Skeletal muscle cell (primary cell): ENCODE results near the gene PRKCA.
"Not testable (repeated sequence)": the region's sequence is repeated elsewhere in the genome, so short reads cannot be mapped to it uniquely, and the experiment has no call there.

Experiments used
- DNase-seq: peaks from one replicate; pipeline ENCODE4 v3.0.0-alpha.2; 2010; ENCODE audit warnings: low read depth
- H3K4me3 ChIP-seq: 2 replicates; pipeline ENCODE4 v1.5.1; 2011; ENCODE audit warnings: low read depth, mild to moderate bottlenecking, control low read depth, low read length, moderate library complexity

Gene PRKCA

DNA sequence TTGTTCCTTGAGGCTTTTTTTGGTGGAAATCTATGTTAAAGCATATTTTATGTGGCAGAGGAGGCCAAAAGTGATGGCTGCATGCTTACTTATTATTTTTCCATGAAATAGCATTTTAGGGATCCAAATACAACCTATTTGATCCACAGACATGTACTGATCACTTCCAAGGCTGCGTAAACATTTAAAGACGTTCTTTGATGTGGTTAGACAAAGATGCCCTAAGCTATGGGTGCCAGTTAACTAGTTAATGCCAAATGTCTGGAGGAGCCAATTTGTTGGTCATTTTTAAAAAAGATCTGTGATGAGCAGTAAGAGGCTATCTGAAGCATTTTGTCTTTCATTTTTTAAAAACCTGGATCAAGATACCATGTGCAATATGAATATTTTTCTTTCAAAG, 17.3 kb upstream of the PRKCA start:
- DNase-seq = no peak
- H3K4me3 ChIP-seq = no peak overlapping the region

GRCh38 chr17:66287911-66288310, 14.5 kb upstream of the PRKCA start:
- DNase-seq = no peak
- no peak overlapping the region for H3K4me3 ChIP-seq

- H3K4me3 ChIP-seq = no peak overlapping the region
- no peak for DNase-seq
Observed at GRCh38 chr17:66290101-66290722, 12.2 kb upstream of the PRKCA start.

GRCh38 chr17:66292353-66292752, 10.1 kb upstream of the PRKCA start:
- no peak for DNase-seq
- H3K4me3 ChIP-seq = no peak overlapping the region

GRCh38 chr17:66296289-66296725, 6.1 kb upstream of the PRKCA start:
- H3K4me3 ChIP-seq = no peak overlapping the region
- no peak for DNase-seq

DNA sequence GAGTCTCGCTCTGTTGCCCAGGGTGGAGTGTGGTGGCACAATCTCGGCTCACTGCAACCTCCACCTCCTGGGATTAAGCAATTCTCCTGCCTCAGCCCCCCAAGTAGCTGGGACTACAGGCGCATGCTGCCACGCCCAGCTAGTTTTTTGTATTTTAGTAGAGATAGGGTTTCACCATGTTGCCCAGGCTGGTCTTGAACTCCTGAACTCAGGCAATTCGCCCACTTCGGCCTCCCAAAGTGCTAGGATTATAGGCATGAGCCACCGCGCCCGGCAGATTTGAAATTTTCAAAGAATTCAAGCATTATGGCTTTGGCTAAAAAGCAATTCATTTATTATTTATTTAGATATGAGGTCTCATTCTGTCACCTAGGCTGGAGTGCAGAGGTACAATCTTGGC, 5.0 kb upstream of the PRKCA start:
- DNase-seq, H3K4me3 ChIP-seq: not testable (repeated sequence)

GRCh38 chr17:66299711-66300110, 2.7 kb upstream of the PRKCA start:
- DNase-seq = no peak
- H3K4me3 ChIP-seq = no peak overlapping the region

DNA sequence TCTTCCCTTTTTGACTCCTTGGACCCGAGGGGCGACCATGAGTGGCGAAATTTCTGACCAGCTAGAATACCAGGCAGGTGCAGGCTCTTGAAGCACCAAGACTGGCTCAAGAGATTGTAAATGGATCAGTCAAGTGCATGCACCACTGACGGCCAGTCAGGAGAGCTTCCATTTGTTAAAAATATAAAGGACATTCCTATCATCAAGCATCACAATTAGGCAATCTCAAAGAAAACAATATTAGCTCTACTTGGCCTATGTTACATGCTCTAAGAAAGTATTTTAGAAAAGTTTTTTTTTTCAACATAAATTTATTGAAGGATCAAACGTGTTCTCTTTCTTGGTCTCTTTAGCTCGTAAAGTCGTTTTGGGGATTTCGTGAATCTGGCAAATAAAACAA, 1.5 kb upstream of the PRKCA start:
- DNase-seq = no peak
- no peak overlapping the region for H3K4me3 ChIP-seq

DNA sequence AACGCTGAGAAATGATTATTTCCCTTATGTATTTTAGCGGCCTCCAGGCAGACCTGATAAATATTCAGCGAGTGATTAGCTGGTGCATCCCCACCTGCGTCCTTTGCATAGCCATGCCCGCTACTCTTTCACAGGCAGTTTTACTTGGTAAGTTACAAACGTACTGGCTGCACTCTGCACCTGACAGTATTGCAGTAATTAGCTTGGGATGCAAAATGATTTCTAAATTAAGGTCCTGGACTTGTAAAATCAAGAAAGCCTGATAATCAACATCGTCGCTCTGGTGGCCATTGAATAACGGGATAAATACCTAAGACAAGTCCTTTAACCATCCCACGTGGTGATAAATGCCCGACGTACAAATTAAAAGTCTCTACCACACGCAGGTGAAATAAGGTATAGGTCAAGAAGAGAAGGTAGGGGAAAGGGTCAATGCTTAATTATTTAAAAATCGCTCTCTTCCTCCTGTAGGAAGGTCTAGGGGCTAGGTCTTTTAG, 998 bp upstream of the PRKCA start:
- no peak for DNase-seq
- peak overlapping the region; percentile 82 for H3K4me3 ChIP-seq

DNA sequence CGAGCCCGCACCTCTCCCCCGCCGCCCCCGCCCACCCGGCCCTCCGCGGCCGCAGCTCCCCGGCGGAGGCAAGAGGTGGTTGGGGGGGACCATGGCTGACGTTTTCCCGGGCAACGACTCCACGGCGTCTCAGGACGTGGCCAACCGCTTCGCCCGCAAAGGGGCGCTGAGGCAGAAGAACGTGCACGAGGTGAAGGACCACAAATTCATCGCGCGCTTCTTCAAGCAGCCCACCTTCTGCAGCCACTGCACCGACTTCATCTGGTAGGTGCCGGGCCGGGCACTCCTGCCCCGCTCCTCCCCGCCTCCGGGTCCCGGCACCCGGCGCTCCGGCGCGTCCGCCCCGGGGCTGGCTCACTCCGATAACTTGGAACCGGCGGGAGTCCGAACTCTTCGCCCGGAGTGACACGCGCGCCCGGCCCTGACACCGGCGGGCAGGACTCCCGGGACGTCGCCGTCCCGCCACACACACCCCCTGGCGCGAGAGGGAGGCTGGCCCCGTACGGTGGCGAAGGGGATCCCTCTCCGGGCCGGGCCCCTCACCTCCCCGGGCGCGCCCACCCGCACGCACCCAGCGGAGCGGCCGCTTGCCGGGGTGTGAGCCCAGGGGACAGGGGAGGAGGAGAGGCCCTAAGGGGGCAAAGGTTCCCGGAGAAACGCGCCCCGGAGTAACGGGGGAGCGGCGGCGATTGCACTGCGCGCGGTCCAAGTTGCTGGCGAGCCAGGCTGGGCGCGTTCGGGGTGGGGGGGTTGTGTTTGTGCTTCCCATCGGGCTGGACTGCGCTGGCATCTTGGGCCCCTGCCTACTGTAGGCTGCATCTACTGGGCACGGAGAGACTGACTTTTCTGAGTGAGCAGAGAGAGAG, 581 bp downstream of the PRKCA start:
- no peak for DNase-seq
- H3K4me3 ChIP-seq = peak overlapping the region; percentile 86

- H3K4me3 ChIP-seq = peak overlapping the region; percentile 86
- DNase-seq = no peak
Observed at GRCh38 chr17:66304304-66305174, 2.1 kb downstream of the PRKCA start.

DNA sequence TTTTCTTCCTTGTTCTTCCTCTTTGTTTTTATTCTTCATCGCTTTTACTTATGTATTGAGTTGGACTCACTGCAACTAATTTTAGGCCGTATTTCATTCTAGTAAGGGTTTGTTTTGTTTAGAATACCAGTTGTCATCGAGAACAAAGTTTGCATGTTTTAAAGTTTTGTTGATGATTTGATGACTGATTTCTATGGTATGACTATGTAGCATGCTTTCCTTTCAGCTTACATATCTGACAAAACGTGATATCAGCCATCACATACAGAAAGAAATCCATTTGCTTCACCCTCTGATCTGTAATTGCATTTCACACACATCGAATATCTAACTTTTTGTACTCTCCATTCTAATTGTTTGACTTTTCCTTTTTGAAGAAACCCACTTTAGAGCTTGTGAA, 4.0 kb downstream of the PRKCA start:
- no peak overlapping the region for H3K4me3 ChIP-seq
- DNase-seq = no peak

DNA sequence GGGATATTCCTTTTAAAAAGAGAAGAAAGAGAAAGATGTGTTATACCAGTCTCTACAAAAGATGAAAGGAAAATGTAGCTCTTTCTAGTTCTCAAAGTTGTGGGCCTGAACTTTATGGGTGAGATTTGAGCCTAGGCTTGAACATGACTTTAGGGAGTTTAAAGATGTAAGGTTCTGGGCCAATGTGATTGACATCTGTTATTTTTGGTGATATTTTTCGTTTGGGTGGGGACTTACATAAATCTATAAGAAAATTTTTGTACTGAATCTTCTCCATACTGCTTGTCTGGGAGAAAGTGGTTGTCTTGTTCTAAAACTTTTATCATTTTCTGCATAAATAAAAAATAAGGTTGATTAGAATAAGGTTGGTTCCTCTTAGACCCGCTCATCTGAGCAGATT, 4.8 kb downstream of the PRKCA start:
- no peak overlapping the region for H3K4me3 ChIP-seq
- DNase-seq = no peak

- H3K4me3 ChIP-seq = no peak overlapping the region
- DNase-seq = no peak
Observed at GRCh38 chr17:66308856-66309255, 6.4 kb downstream of the PRKCA start.

DNA sequence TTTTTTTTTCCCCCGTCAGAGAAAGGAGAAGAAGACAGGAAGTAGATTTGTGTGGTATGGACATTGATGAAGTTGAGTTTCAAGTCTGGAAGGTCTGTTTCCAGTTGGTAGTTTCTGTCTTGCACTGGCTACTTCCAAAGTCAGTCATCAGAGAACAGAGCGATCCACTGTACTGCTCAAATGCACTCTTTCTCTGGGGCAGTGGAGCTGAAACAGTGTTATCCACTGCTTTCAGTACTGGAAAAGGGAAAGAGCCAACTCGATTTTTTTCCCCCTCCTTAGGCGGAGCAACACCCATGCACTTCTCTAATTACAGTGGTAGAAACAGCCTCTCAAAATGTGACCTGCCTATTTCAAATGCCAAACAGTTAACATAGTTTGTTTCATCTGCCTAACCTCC, 7.4 kb downstream of the PRKCA start:
- no peak for DNase-seq
- no peak overlapping the region for H3K4me3 ChIP-seq

DNA sequence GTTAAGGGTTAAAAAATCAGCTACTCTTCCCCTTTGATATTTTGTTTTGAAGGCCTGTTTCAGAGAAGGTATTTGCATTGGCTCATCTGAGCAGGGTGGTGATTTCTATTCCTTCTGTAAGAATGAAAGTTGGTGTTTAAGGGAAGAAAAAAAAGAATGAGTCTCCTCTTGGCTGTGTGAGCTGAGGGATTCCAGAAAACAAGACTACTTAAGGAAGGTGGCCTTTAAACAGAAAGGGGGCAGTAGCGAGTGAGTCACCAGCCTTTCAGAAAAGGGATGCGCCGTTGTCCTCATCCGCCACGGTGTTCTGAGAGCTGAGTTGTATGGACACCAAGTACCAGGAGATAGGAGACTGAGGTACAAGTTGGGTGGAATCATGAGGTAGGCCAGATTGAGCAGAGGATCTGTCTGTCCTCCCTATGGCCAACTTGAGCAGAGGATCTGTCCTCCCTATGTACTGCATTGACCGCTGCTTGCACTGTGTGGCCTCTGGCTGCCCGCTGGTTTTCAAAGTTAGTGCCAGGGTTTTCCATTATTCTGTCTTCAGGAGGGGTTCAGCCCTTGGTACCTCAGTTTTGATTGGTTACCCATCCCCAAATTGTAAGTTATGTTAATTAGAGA, 8.2 kb downstream of the PRKCA start:
- DNase-seq = no peak
- H3K4me3 ChIP-seq = no peak overlapping the region

GRCh38 chr17:66312912-66313311, 10.5 kb downstream of the PRKCA start:
- H3K4me3 ChIP-seq = no peak overlapping the region
- no peak for DNase-seq

DNA sequence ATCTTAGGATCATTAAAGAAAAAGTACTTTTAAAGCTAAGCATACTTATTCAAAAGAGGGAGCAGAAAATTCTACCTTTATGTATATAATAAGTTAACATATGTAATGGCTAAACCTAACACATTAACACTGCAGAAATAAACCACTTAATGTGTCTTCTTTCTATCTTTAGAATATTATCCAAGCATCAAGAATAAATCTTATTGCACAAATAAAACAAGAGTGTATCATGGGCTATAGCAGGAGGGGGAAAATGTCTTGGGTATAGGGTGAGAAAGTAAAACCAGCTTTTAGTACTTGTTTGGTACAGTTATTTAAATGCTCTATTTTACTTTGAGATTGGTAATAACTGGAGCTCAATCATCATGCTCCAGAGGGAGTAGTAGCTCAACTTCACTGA, 10.9 kb downstream of the PRKCA start:
- DNase-seq = no peak
- H3K4me3 ChIP-seq = no peak overlapping the region

- DNase-seq = no peak
- no peak overlapping the region for H3K4me3 ChIP-seq
Observed at GRCh38 chr17:66313995-66314659, 11.7 kb downstream of the PRKCA start.
